Heart right ventricle (tissue), 16 donors: ENCODE measurements around the gene WRNIP1. TPM values are rescaled to one million over a fixed set of nuclear protein-coding genes. Genes with fewer than 3 reads are reported as not detected.
A peak's percentile ranks its signal among the peaks of the same experiment; 100 is the strongest.

Source experiments
- ATAC-seq, 8 donors: fragments of 200-7000 bp; cut with Tn5 transposase; one replicate each; pipeline ENCODE4 v1.9.1; 2020; ENCODE audit warnings: mild to moderate bottlenecking in 8 of 8, moderate library complexity in 8 of 8, moderate number of reproducible peaks in 1 of 8
- DNase-seq, 2 donors: peaks; one replicate each; pipeline ENCODE4 v3.0.0-alpha.2; 2020
- H3K27ac ChIP-seq, 10 donors: fragments of 200-600 bp; sonication (generic) in 2 of 10; one replicate each; pipeline versions ENCODE4 v1.5.0 to v1.8.0; 2020 to 2022; ENCODE audit warnings: mild to moderate bottlenecking in 3 of 10
- H3K27me3 ChIP-seq, 7 donors: fragments of 200-600 bp; one replicate each; pipeline ENCODE4 v1.8.0; 2021 to 2022; ENCODE audit warnings: mild to moderate bottlenecking in 2 of 7
- H3K36me3 ChIP-seq, 9 donors: fragments of 200-600 bp; sonication (generic) in 1 of 9; one replicate each; pipeline versions ENCODE4 v1.5.0 to v1.8.0; 2020 to 2022; ENCODE audit warnings: mild to moderate bottlenecking in 2 of 9
- H3K4me1 ChIP-seq, 9 donors: fragments of 200-600 bp; sonication (generic) in 1 of 9; one replicate each; pipeline versions ENCODE4 v1.5.0 to v1.8.0; 2020 to 2022; ENCODE audit warnings: mild to moderate bottlenecking in 4 of 9
- H3K4me3 ChIP-seq, 10 donors: fragments of 200-600 bp; sonication (generic) in 2 of 10; one replicate each; pipeline versions ENCODE4 v1.5.0 to v1.8.0; 2020 to 2022; ENCODE audit warnings: mild to moderate bottlenecking in 7 of 10, moderate library complexity in 2 of 10
- H3K9me3 ChIP-seq, 11 donors: fragments of 200-600 bp in 10 of 11; sonication (generic) in 2 of 11; one replicate each; pipeline versions ENCODE4 v1.5.0 to v1.8.0; 2013 to 2022; ENCODE audit warnings: mild to moderate bottlenecking in 2 of 11, control low read depth in 1 of 11, moderate library complexity in 1 of 11
- WGBS, 2 donors: extraction: QIAGEN DNeasy Blood & Tissue Kit; methylation state at CpG; one replicate each; pipeline ENCODE4 v1.1.7; 2013; ENCODE audit warnings: inconsistent platforms in 1 of 2; 5-methylcytosine and 5-hydroxymethylcytosine counted together
- intact Hi-C, 10 donors: fragments of 100-400 bp; cut with DNase I; formaldehyde crosslinking; loops; one replicate each; pipeline versions ENCODE4 v1.11.1 to v1.14.2; 2022
- polyA plus RNA-seq, 2 donors: library from polyadenylated mRNA; stranded (reverse); fragments of 200-250 nt; gene quantifications; one replicate each; pipeline ENCODE4 v1.2.3, GENCODE V29; 2013
- total RNA-seq, 10 donors: library from RNA; stranded (reverse); fragmentation: NEBNext Ultra II Directional in 3 of 10; extraction: Animal tissue kit (Norgen Biotek cat#: 25700) in 3 of 10; gene quantifications; one replicate each; pipeline versions ENCODE4 v1.2.1 to v1.2.4, GENCODE V29; 2021 to 2023
- TF ChIP-seq, protein P1 (sequence below), 9 donors: fragments of 200-600 bp; sonication (generic) in 2 of 9; IDR thresholded peaks; one replicate each; pipeline versions ENCODE4 v1.5.0 to v1.8.0; 2021 to 2022; ENCODE audit warnings: antibody characterized with exemption in 9 of 9, mild to moderate bottlenecking in 5 of 9, moderate library complexity in 1 of 9
- donor health status: Arrhythmogenic right ventricular cardiomyopathy.
- donor health status: ischemic (EF 13 %, LVEDD 7.1; RV severe dilation, severe dysfunction).
- donor health status: healthy with polysubstance abuse.
- donor health status: DM: no; HTN: yes; CAD: no.
- donor health status: DM: no; HTN: no; CAD: no.
- donor health status: ischemic (EF 25% LVEDD 6.9; RV normal size, moderate dysfunction).
- donor health status: ischemic (EF 25% LVEDD 5.7; RV mildly dilated, moderate dysfunction).
- donor health status: healthy.
- donor health status: DM: yes; HTN: yes; CAD: no.
- donor health status: Ischemic cardiomyopathy.
- donor health status: ischemic (EF 35%, LVEDD 5.7; RV mildly dilated, moderate dysfunction).
- donor health status: nonischemic (EF 11% LVEDD 7.7; RV severe dilation, severe dysfunction).
- donor health status: DM: yes; HTN: yes; CAD: no.
- donor health status: PGD.
- donor health status: ischemic (EF 29% LVEDD 5.4; RV normal size, mild dysfunction).
- donor health status: nonischemic (EF 23%, LVEDD 6.1; RV moderate dilation, normal function).

The WRNIP1 gene
- total and polyA plus RNA-seq, 12 donors = 29.7 to 44.9 (median 35.6) TPM

DNA sequence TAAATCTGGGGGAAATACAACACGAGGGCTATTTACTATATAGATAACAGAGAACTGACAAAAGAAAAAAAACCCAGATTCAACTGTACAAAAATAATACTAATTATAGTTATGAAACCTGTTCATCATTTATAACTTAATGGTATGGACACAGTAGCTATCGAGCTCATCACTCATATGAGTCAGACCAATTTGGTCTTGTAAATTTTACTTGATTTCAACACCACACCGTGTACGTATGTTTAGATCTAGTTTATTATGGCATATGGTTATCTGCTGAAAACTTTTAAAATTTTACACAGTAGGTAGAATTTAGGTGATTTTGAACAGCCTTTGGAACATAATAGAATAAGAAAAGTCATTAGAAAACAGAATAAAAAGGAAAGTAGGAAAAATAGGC lies 19.9 kb upstream of the WRNIP1 start:
- DNase-seq (no peak), ATAC-seq (no peak)
- TF ChIP-seq, protein P1, sequence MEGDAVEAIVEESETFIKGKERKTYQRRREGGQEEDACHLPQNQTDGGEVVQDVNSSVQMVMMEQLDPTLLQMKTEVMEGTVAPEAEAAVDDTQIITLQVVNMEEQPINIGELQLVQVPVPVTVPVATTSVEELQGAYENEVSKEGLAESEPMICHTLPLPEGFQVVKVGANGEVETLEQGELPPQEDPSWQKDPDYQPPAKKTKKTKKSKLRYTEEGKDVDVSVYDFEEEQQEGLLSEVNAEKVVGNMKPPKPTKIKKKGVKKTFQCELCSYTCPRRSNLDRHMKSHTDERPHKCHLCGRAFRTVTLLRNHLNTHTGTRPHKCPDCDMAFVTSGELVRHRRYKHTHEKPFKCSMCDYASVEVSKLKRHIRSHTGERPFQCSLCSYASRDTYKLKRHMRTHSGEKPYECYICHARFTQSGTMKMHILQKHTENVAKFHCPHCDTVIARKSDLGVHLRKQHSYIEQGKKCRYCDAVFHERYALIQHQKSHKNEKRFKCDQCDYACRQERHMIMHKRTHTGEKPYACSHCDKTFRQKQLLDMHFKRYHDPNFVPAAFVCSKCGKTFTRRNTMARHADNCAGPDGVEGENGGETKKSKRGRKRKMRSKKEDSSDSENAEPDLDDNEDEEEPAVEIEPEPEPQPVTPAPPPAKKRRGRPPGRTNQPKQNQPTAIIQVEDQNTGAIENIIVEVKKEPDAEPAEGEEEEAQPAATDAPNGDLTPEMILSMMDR (IDR thresholded peaks at IDR 0.05) = no peak
- Histone ChIP-seq H3K9me3 (no peaks in the 10 kb centered on the region), H3K27ac (peak overlapping the region in 1 of 10 donors; percentile 83), H3K4me3 (no peak overlapping the region), H3K27me3 (no peaks in the 10 kb centered on the region), H3K36me3 (no peaks in the 10 kb centered on the region), H3K4me1 (peaks cover 0 to 38% (median 17%) of the 10 kb centered on the region in 9 donors)
- intact Hi-C loops = loop anchor here in 3 of 10 donors (5.0 to 10.0 kb wide), 2 partner anchors 110 to 1148 kb away; no protein-coding TSS in a partner anchor
- 84 to 93% methylated on average over 4 of the region's 4 CpGs for WGBS, 2 donors

DNA sequence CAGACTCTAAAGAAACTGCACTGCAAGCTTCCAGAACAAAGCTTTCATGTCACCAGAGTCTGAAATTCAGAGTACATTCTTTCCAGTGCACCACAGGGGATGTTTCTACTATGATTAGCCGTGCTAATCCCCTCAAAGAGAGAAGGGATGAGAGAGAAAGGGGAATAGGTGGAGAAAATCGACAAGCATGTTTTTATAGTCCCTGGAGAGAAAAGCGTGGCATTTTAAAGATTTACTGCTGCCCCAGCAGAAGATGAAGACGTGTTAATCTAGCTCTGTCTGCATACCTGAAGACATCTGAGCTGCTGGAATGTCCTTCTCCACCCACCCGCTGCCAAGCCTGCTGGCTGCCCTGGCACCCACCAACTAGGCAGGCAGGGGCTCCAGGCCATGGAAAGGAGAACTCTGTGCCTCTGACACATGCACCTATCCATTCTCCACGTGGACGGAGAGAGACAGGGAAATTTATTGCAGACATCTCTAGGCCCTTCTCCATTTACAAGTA lies 18.6 kb upstream of the WRNIP1 start:
- DNase-seq = no peak

DNA sequence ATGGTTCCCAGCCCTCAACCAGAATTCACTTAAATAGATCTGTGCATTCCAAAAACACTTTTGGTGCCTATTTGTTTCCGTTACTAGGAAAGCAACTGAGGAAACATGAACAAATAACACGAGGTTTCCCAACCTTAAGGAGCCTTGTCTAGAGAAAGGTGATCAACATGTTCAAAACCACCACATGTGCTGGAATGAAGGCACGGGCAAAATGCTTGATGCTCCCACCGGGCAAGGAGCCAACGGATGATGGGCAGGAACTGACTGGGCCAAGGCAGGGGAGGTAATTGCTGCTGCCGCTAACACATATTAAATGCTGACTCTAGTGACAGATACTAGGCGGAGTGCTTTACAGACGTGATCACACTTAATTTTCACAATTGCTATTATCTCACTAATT lies 17.0 kb upstream of the WRNIP1 start:
- Histone ChIP-seq H3K27ac (no peak overlapping the region), H3K9me3 (no peaks in the 10 kb centered on the region), H3K27me3 (no peaks in the 10 kb centered on the region), H3K4me1 (peaks cover 0 to 34% (median 16%) of the 10 kb centered on the region in 9 donors), H3K4me3 (no peak overlapping the region), H3K36me3 (no peaks in the 10 kb centered on the region)
- WGBS, 2 donors = 48 to 59% methylated on average over 8 of the region's 8 CpGs
- DNase-seq (peak in 1 of 2 donors; percentile 37), ATAC-seq (no peak)
- TF ChIP-seq, protein P1 (IDR thresholded peaks at IDR 0.05) = no peak
- intact Hi-C loops = loop anchor here in 3 of 10 donors (5.0 to 10.0 kb wide), 2 partner anchors 113 to 1151 kb away; no protein-coding TSS in a partner anchor

More for the DNA sequence above, 18.6 kb upstream of the WRNIP1 start:
- intact Hi-C loops = loop anchor here in 3 of 10 donors (5.0 to 10.0 kb wide), 2 partner anchors 112 to 1149 kb away; no protein-coding TSS in a partner anchor
- TF ChIP-seq, protein P1 (IDR thresholded peaks at IDR 0.05) = no peak
- Histone ChIP-seq H3K9me3 (no peaks in the 10 kb centered on the region), H3K4me1 (peaks cover 0 to 35% (median 16%) of the 10 kb centered on the region in 9 donors), H3K36me3 (no peaks in the 10 kb centered on the region), H3K27ac (no peak overlapping the region), H3K4me3 (no peak overlapping the region), H3K27me3 (no peaks in the 10 kb centered on the region)
- ATAC-seq = no peak
- 70 to 71% methylated on average over 7 of the region's 7 CpGs for WGBS, 2 donors

DNA sequence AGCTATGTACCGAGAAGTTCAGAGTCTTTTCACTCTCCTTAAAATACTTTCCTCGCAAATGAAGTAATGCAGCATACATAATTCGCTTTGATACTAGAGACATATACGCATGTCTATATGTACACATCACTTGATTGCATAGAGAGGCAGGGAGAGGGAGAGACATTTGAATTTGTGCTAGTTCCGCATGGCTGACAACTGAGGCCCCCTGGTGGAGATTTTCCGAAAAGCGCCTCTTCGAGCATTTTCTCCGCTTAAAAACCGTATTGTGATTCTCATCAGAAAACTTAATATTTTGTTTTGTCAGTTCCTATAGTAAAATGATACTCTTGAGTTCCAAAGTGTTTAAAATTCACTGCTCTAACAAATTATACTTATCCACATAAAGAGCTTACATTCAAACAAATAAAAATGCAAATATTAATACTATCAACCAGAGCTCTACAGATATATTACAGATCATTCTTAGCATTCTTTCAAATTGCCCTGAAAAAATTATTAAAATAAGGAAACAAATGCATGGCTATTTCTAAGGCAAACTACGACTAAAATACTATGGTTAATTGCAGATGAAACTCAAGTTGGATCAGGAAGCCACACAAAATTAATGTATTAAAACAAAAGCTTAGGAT lies 15.1 kb upstream of the WRNIP1 start:
- intact Hi-C loops = loop anchor here in 4 of 10 donors (5.0 to 10.0 kb wide), 3 partner anchors 115 to 1153 kb away; no protein-coding TSS in a partner anchor
- Histone ChIP-seq H3K4me1 (peaks cover 0 to 24% (median 14%) of the 10 kb centered on the region in 9 donors), H3K36me3 (no peaks in the 10 kb centered on the region), H3K27me3 (no peaks in the 10 kb centered on the region), H3K27ac (no peak overlapping the region), H3K4me3 (peak overlapping the region in 6 of 10 donors; percentile 16 to 42 (median 28)), H3K9me3 (no peaks in the 10 kb centered on the region)
- TF ChIP-seq, protein P1 (IDR thresholded peaks at IDR 0.05) = peak; percentile 82 to 93 (median 90)
- DNase-seq (peak; percentile 46 to 60), ATAC-seq (peak in 4 of 8 donors; percentile 33 to 58 (median 44))
- 6 to 10% methylated on average over 11 of the region's 11 CpGs for WGBS, 2 donors
